Parathyroid adenoma (tissue), 2 donors: ENCODE results near the gene ABHD12.
A peak's percentile ranks its signal among the peaks of the same experiment; 100 is the strongest.
"Not testable (repeated sequence)": the region's sequence is repeated elsewhere in the genome, so short reads cannot be mapped to it uniquely, and the experiment has no call there.

Experiments used
- H2AFZ ChIP-seq: fragments of 300-600 bp; sonication (generic); one replicate; pipeline ENCODE4 v1.7.0; 2017; ENCODE audit warnings: antibody characterized with exemption, mild to moderate bottlenecking
- H3K27ac ChIP-seq: fragments of 300-600 bp; sonication (generic); one replicate; pipeline ENCODE4 v1.7.0; 2017
- H3K27me3 ChIP-seq: fragments of 300-600 bp; sonication (generic); one replicate; pipeline ENCODE4 v1.7.0; 2017; ENCODE audit warnings: low read length; ENCODE audit not compliant: control insufficient read depth, insufficient read depth
- H3K36me3 ChIP-seq: fragments of 300-600 bp; sonication (generic); one replicate; pipeline ENCODE4 v1.7.0; 2017; ENCODE audit warnings: low read length; ENCODE audit not compliant: control insufficient read depth, insufficient read depth
- H3K4me1 ChIP-seq: fragments of 300-600 bp; sonication (generic); one replicate; pipeline ENCODE4 v1.7.0; 2017; ENCODE audit warnings: control low read depth
- H3K4me2 ChIP-seq: fragments of 300-600 bp; sonication (generic); one replicate; pipeline ENCODE4 v1.7.0; 2017; ENCODE audit warnings: low read length
- H3K4me3 ChIP-seq: fragments of 300-600 bp; sonication (generic); one replicate; pipeline ENCODE4 v1.7.0; 2017; ENCODE audit warnings: low read depth, low read length
- H3K79me2 ChIP-seq: fragments of 300-600 bp; sonication (generic); one replicate; pipeline ENCODE4 v1.7.0; 2017; ENCODE audit warnings: control low read depth
- H3K9ac ChIP-seq: fragments of 300-600 bp; sonication (generic); one replicate; pipeline ENCODE4 v1.7.0; 2017; ENCODE audit warnings: mild to moderate bottlenecking
- H3K9me3 ChIP-seq: fragments of 300-600 bp; sonication (generic); one replicate; pipeline ENCODE4 v1.7.0; 2017; ENCODE audit warnings: low read length; ENCODE audit not compliant: control insufficient read depth
- CTCF ChIP-seq: fragments of 300-600 bp; sonication (generic); IDR thresholded peaks from one replicate; pipeline ENCODE4 v1.7.0; 2017; ENCODE audit warnings: antibody characterized with exemption, mild to moderate bottlenecking
- donor health status: primary hyperparathyroidism.

The ABHD12 gene

GRCh38 chr20:25338112-25339023 lies 52.3 kb downstream of the ABHD12 start:
- no peak overlapping the region for H3K4me3 ChIP-seq

GRCh38 chr20:25336561-25337422 lies 53.8 kb downstream of the ABHD12 start:
- no peak overlapping the region for H3K9ac ChIP-seq
- H3K4me3 ChIP-seq: no peak overlapping the region
- H3K4me1 ChIP-seq: peaks cover 6% of the 10 kb centered on the region
- H3K36me3 ChIP-seq: no peaks in the 10 kb centered on the region
- H3K27me3 ChIP-seq: no peaks in the 10 kb centered on the region
- H3K9me3 ChIP-seq: no peaks in the 10 kb centered on the region
- H3K27ac ChIP-seq: no peak overlapping the region
- H3K4me2 ChIP-seq: no peak overlapping the region
- TF ChIP-seq CTCF: peak; percentile 12
- peaks cover 13% of the 10 kb centered on the region for H3K79me2 ChIP-seq
- H2AFZ ChIP-seq: no peak overlapping the region

More at GRCh38 chr20:25338112-25339023, 52.3 kb downstream of the ABHD12 start:
- no peaks in the 10 kb centered on the region for H3K36me3 ChIP-seq
- H3K4me1 ChIP-seq: peaks cover 6% of the 10 kb centered on the region
- peak overlapping the region; percentile 11 for H3K4me2 ChIP-seq
- H3K9me3 ChIP-seq: no peaks in the 10 kb centered on the region
- H3K27me3 ChIP-seq: no peaks in the 10 kb centered on the region
- TF ChIP-seq CTCF: peak; percentile 41
- H2AFZ ChIP-seq: peak overlapping the region; percentile 45
- H3K9ac ChIP-seq: no peak overlapping the region
- H3K27ac ChIP-seq: peak overlapping the region; percentile 36
- peaks cover 20% of the 10 kb centered on the region for H3K79me2 ChIP-seq

- H3K4me3 ChIP-seq, H3K27ac ChIP-seq, H3K4me1 ChIP-seq, H2AFZ ChIP-seq, H3K36me3 ChIP-seq, H3K9ac ChIP-seq, H3K27me3 ChIP-seq, H3K9me3 ChIP-seq, H3K4me2 ChIP-seq: not testable (repeated sequence)
- H3K79me2 ChIP-seq: peaks cover 12% of the 10 kb centered on the region
Measured at GRCh38 chr20:25334972-25335371, 55.7 kb downstream of the ABHD12 start.

- Histone ChIP-seq H3K4me3 (no peak overlapping the region), H3K27ac (no peak overlapping the region), H3K36me3 (no peaks in the 10 kb centered on the region), H3K79me2 (peaks cover 42% of the 10 kb centered on the region), H3K4me1 (no peaks in the 10 kb centered on the region), H3K27me3 (no peaks in the 10 kb centered on the region), H3K9me3 (no peaks in the 10 kb centered on the region), H2AFZ (no peak overlapping the region), H3K4me2 (no peak overlapping the region), H3K9ac (no peak overlapping the region)
- TF ChIP-seq CTCF: no peak
Measured at GRCh38 chr20:25328954-25329498, 61.6 kb downstream of the ABHD12 start.
